NCI-H2171 (cell line): ENCODE measurements around the gene C1orf198.
"Not testable (repeated sequence)": the region's sequence is repeated elsewhere in the genome, so short reads cannot be mapped to it uniquely, and the experiment has no call there.

Source experiments
- DNase-seq: peaks from one replicate; lab custom pipeline; 2025; lab: John Stamatoyannopoulos, UW

C1orf198 gene

DNA sequence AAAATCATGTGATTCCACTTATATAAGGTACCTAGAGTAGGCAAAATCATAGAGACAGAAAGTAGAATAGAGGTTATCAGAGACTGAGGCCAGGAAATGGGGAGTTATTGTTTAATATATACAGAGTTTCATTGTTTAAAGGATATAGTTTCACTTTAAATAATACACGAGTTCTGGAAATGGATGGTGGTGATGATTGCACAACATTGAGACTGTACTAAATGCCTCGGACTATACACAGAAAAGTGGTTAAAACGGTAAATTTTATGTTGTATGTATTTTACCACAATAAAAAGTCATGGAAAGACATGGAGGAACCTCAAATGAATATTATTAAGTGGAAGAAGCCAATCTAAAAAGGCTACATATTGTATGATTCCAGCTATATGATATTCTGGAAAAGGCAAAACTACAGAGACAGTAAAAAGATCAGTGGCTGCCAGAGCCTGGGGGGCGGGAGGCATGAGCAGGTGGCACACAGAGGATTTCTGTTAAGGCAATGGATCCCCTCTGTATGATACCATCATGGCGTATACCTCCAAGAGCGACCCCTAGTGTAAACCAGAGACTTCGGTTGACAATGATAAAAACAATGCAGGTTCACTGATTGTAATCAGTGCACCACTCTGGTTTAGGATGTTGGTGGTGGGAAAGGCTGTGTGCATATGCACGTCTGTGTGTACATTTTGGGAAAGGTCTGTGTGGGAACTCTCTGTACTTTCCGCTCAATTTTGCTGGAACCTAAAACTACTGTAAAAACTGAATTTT is 7.5 kb downstream of the C1orf198 start:
- DNase-seq = no peak

- no peak for DNase-seq
Observed at GRCh38 chr1:230858918-230859729, 9.2 kb downstream of the C1orf198 start.

GRCh38 chr1:230858236-230858820 is 10.0 kb downstream of the C1orf198 start:
- no peak for DNase-seq

DNA sequence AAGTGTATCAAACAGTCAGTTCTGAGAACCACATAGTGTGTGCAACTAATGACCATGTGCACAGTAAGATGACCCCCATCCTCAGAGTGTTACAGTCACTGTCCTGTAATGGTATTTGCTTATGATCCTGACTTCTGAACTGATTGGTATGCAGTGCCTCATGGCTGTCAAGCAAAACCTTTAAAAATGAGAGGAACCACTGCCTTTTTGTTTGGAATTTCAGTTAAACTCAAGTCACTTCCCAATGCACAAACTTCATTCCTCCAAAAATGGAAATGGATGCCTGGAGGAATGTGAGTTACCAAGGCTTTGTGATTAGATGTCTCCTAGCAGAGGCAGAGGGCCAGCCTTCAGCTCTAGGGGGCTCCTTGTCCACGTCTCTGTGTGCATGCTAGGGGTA is 10.5 kb downstream of the C1orf198 start:
- DNase-seq = no peak

DNA sequence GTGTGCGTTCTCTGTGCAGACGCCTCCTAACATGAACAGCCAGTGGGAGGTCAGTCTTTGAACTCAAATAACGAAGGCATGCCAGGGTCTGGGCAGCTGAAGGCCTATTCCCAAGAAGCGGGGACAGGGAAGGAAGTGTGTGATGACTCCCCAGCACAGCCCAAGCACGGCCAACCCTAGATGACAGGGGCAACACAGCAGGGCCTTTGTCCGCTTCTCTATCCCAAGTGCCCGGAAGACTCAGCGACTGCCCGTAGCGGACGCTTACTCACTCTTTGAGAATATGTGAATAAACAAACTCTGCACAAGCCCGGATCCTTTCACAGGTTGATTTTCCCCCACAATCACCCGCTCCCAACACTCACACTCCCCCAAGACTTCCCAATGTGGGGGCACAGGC is 11.2 kb downstream of the C1orf198 start:
- DNase-seq = no peak

- no peak for DNase-seq
Observed at GRCh38 chr1:230855886-230856285, 12.4 kb downstream of the C1orf198 start.

GRCh38 chr1:230854423-230854822 is 13.9 kb downstream of the C1orf198 start:
- no peak for DNase-seq

GRCh38 chr1:230853731-230854130 is 14.6 kb downstream of the C1orf198 start:
- no peak for DNase-seq

DNA sequence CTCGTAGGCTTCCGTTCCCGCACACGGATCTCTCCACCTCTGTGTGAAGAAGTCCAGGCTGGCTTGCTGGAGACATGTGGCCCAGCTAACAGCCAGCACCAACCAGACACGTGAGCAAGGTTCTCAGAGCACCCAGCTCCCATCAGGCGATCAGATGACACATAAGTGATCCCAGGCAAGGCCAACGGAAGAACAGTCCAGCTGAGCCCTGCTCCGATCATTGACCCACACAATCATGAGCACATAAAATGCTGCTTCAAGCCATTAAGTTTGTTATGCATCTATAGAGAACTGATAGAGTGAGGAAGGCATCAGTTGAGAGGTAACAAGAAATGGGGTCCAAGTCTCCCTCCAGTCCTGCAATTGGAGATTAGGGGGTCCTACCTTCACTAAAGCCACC is 15.4 kb downstream of the C1orf198 start:
- DNase-seq = no peak

DNA sequence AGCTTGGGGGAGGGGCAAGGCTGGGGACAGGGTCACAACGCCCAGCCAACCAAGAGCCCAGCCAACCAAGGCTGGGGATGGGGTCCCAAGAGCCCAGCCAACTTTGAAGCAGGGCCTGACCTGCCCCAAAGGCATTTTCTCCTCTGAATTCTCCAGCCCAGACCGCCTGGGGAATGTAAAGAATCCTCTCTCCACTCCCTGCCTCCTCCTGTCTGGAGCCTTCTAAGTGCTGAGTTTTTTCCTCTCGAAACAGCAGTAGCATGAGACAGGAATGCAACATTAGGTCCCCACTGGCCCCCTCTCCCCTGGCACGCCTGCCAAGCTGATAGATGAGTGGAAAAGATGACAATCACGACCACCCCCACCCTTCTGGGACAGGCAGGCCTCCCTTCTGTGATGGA is 17.0 kb downstream of the C1orf198 start:
- no peak for DNase-seq

GRCh38 chr1:230850547-230850946 is 17.8 kb downstream of the C1orf198 start:
- no peak for DNase-seq

DNA sequence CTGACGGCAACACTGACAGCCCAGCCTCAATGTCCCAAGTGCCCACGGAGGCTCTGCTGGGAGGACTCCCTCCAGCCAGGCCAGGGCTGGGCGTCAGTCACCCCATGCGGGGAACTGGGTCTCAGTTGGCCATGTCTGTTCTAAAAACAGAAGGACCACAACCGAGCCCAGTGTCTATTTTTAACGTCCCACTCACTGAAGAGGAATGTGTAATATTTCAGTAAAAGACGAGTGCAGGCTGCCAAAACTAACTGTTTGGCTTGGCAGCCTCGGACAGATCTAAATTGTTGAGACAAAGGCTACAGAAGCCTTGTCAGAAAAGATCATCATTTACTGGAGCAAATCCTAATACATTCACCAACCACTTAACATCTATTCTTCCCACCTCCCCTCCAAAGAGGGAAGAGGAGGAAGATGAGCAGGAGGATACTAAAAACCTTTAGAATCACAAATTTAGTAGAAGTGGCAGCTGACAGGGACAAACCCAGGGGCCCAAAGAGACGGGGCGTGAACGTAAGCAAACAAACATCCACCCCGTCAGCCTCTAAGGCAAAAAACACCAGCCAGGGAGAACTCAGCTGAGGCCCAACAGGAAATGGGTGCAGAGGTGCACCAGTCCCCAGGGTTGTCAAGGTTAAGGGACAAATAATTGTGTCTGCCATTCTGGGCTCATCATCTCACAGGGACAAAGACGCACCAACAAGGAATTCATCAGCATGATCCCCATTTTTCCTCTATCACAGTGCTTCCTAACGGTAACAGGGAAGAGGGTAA is 18.7 kb downstream of the C1orf198 start:
- DNase-seq = no peak

DNA sequence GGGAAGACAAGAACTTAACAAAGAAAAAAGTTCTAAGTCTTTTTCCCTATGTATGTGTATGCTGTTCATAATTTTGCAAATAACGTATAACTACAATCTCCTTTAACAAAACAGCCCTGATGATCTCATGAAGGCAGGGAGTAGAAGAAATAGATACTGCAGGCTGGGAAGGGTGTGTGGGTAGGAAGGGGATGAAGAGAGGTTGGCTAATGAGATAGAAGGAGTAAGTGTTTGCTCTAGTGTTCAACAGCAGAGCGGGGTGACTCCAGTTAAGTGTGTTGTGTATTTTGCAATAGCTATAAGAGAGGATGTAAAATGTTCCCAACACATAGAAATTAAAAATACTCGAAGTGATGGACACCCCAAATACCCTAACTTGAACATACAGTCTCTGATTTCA is 20.1 kb downstream of the C1orf198 start:
- no peak for DNase-seq

DNA sequence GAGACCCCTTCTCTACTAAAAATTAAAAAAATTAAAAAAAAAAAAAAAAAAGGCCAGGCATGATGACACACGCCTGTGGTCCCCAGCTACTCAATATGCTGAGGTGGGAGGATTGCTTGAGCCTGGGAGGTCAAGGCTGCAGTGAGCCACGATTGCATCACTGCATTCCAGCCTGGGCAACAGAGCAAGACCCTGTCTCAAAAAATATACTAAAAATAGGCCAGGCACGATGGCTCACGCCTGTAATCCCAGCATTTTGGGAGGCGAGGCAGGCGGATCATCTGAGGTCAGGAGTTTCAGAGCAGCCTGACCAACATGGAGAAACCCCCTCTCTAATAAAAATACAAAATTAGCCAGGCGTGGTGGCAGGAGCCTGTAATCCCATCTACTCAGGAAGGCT is 23.1 kb downstream of the C1orf198 start:
- not testable (repeated sequence) for DNase-seq

DNA sequence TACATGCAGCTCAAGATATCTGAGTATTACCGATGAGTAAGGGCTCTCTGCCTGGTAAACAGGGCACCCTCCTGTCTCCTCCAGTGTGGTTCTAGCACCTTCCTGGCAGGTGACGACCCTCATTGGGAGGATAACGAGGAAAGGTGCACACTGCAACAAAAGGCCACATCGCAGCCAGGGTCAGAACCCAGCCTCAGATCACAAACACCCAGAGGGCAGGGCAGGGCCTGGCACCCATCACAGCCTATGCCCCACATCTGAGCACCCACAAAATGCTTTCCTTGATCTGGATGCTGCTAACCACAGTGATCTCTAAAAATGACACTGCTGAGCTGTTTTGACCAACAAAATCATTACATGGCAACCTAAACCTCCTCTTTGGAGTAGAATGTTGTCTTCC is 23.8 kb downstream of the C1orf198 start:
- DNase-seq = no peak

- no peak for DNase-seq
Observed at GRCh38 chr1:230843503-230844309, 24.6 kb downstream of the C1orf198 start.

GRCh38 chr1:230842801-230843200 is 25.5 kb downstream of the C1orf198 start:
- no peak for DNase-seq

- no peak for DNase-seq
Observed at GRCh38 chr1:230839173-230839572, 29.1 kb downstream of the C1orf198 start.

DNA sequence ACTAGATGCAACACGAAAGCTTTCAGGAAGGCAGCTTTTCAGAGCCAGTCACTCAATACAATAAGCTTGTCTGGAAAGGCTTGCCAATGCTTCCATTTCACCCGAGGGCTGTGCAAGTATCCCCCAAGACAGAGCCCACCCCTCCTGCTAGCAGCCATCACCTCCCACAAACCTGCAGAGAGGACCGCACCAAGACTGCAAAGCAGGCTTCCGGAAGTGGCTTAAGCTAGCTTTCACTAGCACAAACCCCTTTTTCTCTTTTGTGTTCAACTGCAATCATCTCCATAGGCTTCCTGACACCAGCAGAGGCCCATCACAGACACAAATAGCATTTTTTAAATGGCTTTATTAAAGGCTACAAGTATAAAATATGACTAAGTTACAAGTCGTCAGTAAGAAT is 31.5 kb downstream of the C1orf198 start:
- no peak for DNase-seq

GRCh38 chr1:230836347-230836746 is 32.0 kb downstream of the C1orf198 start:
- no peak for DNase-seq

DNA sequence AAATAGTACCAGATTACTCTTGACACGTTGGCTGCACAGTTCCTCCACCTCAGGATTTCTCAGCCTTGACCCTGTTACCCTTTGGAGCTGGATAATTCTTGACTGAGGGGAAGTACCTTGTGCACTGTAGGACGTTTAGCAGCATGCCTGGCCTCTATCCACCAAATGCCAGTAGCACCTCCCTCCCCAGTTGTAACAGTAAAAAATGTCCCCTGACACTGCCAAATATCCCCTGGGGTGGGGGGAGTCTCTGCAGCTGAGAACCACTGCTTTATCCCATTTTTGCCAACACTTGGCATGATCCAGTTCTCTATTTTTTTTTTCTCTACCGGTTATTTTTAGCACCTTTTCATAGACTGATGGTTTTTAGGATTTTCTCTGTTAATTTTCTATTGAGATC is 34.0 kb downstream of the C1orf198 start:
- no peak for DNase-seq
